NCI-H1436 treated with DMSO at 0.1 percent for 48 hours (cell line): ENCODE data around the gene GSG1L2.
"Not testable (repeated sequence)": the region's sequence is repeated elsewhere in the genome, so short reads cannot be mapped to it uniquely, and the experiment has no call there.

Source experiments
- DNase-seq: peaks from one replicate; lab custom pipeline; 2025; lab: John Stamatoyannopoulos, UW

The GSG1L2 gene

DNA sequence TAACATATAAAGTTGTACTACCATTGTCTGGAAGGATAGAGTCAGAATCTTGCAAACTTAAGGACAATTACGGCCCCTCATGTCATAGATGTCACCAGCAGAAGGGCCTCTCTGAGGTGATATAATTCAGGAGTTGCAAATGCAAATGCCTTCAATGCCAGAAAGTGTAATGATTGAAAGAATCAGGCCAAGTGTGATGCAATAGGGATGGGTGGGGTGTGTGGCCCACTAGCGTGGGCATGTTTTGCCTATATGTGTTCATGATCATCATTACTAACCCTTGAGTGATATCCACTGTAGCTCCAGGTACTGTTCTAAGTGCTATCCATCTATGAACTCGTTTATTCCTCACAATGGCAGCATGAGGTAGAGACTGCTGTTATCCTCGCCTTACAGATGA is 31.6 kb downstream of the GSG1L2 start:
- DNase-seq = no peak

DNA sequence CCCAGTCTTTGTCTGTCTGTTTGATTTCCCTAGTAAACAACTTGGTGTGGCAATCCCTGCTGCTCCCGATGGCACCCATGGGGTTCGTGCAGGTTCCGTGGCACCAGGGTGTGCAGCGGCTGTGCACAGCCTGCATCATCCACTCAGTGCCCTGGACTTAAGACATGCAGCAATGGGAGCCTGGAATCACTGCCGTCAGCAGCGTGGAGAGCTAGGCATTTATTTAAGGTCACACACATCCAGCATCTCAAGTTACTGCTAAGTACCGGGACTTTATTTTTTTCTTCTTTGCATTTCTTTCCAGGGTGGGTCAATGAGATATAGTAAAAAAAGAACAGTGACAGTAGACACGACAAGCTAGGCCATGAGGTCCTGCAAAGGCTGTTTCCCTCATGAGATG is 33.3 kb downstream of the GSG1L2 start:
- no peak for DNase-seq

DNA sequence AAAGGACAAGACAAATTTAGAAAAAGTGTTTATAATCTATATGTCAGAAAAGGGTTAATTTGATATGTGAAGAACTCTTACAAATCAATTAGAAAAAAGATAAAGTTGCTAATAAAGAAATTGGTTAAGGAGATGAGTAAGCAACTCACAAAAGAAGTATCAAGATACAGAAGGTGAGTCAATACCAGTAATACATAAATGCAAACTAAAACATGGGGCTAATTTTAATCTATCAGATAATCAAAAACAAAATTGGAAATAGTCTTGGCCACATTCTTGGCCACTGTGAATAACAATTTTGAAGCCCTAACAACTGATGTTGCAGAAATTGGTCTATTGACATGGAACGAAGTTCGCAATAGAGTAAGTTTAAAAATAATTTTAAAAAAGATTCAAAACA is 37.3 kb downstream of the GSG1L2 start:
- no peak for DNase-seq

DNA sequence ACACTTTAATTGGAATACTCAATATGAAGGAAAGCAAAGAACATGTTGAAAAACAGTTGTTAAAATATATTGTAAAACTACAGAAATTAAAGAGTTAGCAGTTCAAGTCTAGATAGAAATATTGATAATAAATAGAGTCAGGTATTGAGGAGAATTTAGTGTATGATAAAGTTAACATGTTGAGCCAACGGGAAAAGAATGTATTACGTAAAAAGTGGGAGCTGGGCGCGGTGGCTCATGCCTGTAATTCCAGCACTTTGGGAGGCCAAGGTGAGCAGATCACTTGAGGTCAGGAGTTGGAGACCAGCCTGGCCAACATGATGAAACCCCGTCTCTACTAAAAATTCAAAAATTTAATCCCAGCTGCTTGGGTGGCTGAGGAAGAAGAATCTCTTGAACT is 38.4 kb downstream of the GSG1L2 start:
- DNase-seq = not testable (repeated sequence)

DNA sequence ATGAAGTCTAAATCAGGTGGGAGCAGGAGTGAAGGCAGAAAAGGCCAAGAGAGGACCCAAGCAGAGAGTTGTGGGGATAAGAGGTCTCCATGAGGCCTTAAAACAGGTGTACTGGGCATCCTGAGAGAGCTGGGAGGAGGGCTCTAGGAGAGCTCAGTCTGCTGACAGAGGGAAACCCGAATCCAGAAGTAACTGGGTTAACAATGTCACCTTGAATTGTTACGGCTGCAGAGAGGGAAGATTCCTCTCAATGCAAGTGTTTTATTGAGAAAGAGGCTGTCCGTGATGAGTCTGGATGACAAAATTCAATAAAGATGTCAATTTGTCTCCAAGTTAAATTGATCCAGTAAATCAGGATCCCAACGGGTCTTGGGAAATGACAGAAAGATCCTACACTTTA is 38.8 kb downstream of the GSG1L2 start:
- no peak for DNase-seq

DNA sequence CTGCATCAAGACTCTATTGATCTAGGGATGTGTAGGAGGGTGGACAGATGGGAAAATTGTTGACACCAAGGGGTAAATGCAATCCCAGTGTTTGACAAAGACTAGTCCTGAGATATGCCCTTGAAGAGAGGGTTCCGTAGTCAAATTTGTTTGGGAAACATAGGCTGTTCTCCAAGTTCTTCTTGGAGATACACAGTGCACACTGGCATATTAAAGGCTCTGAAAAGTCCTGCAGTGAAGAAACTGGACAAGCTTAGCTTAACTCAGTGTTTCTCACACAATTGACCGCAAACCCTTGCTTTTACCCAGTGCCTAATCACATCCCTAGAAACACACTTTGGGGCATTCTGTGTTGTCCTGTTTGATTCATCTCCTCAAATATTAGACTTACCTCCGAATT is 41.3 kb downstream of the GSG1L2 start:
- DNase-seq = no peak

DNA sequence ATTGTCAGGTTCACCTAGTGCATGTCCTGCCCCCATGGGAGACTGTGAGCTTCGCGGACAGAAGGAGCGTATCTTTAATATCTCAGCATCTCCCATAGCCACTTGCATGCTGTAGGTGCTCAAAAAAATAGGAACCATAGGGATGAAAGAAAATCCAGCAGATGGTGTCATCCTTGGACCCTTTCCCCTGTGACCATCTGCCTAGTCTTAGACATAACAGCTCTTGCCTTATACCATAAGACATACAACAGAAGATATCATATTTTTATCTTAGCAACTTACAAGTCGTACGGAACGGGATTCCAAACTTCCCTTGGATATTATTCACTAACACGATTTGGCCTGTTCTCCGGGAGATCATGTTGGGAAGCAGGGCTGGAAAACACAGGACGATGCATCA is 45.0 kb downstream of the GSG1L2 start:
- no peak for DNase-seq

DNA sequence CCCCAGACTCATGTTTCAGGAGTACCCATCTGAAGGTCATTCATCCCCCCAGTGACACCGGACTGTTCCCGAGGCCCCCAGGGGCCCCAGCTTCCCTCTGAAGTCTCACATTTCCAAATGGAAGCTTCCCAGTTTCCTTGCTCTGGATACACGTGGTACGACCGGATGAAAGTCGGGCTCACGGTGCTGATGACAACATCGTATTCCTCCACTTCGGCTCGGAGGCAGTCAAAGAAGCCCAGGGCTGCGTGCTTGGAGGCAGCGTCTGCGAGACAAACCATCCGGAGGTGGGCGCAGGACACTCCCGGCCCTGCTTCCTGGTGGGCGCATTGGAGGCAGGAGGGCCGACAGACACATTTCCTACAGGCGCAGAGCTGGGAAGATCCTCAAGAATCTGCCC is 49.2 kb downstream of the GSG1L2 start:
- DNase-seq = no peak

DNA sequence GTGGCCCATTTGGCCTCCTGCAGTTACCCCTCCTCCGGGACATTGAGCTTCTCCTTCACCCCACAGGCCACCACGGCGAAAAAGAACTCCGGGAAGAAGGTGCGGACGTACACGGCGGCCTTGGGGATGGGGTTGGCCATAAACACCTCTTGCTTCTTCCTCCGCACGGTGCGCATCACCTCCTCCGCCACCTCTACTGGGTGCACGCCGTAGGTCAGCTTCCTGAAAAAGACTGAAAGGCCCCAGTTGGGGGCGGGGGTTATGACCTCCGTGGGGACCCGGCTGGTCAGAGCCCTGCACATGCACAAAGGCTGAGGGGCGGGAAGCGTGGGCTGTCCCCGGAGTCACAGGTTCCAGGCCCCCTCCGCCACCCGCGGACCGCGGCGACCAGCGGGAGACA is 50.4 kb downstream of the GSG1L2 start:
- no peak for DNase-seq

DNA sequence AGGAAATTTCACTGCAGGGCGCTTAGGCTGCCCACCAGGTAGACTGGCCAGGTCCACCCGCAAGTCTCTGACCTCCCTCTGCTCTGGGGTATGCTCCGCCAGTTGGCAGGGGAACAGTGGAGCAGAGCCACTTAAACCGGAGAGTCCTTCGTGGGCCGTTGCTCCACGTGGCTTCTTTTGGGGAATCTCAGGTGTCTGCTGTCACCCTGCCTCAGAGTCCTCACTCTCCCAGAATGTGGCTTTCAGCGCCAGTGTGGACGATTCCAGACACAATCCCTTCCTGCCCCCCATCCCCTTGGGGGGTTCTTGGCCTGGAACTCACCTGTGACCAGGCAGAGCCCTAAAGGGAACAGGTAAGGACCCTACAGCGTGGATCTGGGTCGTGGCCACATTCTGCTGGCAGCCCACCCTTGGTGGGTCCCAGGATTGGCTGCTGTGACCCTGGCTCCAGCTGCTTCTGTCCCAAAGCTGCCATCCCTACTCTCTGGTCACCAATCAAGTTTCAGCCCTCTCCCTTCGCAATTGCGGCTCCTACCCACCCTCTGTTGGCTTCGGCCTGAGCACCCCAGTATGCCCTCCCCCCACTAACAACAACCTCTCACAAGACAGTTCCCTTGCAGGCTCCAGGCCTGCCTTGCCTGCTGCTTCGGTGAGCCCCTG is 52.7 kb downstream of the GSG1L2 start:
- no peak for DNase-seq

DNA sequence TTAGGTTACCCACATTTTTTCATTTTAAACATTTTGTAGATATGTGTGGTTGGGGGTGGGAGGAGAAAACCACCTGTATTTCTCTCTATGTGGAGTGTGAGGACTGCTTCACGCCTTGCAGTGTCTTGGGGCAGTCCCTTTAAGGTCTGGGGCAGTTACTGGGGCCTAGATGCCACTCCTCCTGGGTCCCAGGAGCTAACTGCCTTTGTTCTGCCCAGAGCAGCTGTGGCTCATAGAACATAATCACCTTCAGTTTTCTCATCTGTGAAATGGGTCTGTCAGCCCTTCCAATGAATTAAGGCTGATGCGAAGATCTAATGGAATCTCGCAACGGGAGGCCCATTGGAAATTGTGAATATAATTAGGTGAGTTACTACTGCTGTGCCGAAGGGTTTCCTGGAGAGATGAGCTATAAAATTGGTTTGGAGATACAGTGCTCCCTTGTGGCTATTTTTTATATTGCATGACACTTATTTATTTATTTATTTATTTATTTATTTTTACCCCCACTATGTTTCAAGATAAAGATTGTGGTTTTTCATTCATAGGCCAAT is 53.4 kb downstream of the GSG1L2 start:
- no peak for DNase-seq

DNA sequence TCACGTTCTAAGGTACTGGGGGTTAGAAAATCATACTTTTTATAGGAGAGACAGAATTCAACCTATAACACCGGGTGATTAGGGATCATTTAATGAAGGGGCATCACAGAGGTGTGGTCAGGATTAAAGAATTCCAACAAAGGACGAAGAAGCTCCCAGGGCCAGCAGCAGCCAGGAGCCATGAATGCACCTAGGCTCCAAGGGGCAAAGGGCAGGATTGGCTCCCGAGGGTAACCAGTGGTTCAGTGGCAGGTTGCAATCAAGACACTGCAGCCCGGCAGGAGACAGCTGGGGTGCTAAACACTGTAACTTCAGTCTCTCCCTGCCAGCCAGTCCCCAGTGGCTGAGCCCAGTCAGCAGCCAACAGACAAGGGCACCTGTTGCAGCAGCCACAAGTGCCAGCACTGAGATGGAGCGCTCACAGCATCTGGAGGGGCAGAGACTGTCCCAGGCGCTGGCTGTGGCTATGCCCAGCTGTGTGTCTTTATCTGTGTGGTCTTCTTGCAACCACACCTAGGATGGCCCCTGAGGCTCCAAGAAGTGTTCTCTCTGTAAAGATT is 54.4 kb downstream of the GSG1L2 start:
- DNase-seq = no peak

DNA sequence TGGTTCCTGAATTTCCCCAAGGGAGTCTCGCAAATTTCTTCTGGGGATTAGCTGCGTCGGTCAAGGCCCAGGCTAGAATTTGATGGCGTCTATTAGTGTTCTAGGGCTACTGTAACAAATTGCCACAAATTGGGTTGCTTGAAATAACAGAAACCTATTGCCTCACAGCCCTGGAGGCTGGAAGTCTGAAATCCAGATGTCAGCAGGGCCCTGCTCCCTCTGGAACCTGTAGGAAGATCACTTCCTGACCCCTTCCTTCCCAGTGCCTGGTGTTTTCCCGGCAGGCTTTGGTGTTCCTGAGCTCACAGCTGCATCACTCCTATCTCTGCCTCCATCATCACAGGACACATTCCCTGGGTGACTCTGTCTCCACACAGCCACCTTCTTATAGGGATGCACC is 54.9 kb downstream of the GSG1L2 start:
- DNase-seq = no peak

DNA sequence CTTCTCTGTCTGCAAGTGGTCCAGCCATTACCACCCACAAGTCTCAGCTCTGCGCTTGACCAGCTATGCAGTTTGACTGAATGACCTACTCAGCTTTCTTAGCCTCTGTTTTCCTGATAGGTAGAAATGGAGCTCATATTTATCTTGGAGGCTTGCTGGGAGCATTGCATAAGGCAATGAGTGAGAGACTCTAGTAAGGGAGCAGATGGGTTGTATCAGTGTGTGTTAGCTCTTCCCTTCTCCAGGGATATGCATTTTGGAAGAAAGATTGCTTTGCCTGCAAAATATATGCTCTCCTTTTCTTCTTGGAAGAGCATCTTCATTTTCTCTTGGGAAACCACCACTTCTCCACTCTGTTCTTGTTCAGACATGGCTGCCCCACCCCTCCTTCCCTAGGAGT is 56.6 kb downstream of the GSG1L2 start:
- DNase-seq = no peak

DNA sequence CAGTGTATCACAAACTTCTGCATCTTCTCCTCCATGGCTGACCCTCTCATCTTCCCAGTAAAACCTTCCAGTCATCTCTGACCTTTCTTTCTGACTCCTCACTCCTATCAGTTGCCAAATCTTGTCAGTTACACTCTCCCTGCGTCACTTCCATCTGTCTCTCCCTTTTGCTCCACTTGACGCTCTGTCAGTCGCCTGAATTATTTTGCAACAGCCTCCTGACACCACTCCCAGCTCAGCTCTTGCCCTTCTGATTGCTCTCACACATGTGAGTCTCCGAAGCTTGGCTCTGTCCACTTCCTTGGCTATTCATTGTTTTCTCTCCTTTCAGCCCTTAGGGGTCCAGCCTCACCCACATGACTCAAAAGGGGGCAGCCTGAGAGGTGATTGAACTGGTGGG is 58.2 kb downstream of the GSG1L2 start:
- DNase-seq = no peak

DNA sequence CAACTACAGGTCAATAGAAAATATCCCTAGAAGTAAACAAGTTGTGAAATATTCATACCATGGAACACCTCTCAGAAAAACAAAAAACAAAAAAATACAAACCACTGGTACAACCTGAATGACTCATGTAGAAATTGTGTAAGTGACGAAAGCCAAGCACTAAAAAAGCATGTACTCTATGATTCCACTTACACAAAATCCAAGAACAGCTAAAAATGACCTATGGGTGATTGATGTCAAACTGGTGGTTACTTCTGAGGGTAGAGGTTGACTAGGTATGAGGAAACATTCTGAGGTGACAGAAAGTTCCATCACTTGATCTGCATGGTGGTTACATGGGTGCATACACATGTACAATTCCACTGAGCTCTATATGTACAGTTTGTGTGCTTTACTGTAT is 61.6 kb downstream of the GSG1L2 start:
- no peak for DNase-seq

DNA sequence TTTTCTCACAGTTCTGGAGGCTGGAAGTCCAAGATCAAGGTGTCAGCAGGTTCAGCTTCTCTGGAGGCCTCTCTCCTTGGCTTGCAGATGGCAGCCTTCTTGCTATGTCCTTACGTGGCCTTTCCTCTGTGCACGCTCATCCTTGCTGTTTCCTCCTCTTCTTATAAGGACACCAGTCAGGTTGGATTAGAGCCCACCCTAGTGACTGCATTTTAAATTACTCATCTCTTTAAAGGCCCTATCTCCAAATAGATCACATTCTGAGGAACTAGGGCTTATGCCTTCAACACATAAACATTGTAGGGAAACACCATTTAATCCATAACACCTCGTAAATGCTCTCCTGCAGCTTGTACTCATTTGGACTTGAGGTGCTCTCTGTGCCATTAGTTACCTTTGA is 66.8 kb downstream of the GSG1L2 start:
- no peak for DNase-seq
